HG02571 (cell line): Measurements from ENCODE around the gene NPY4R2.
"Not testable (repeated sequence)": the region's sequence is repeated elsewhere in the genome, so short reads cannot be mapped to it uniquely, and the experiment has no call there.

ENCODE experiments used
- ATAC-seq: cut with Tn5 transposase; IDR thresholded peaks from one replicate; pipeline ENCODE4 v1.9.1; 2021; ENCODE audit warnings: mild to moderate bottlenecking, moderate library complexity; ENCODE audit not compliant: unreplicated experiment

The NPY4R2 gene

GRCh38 chr10:47932824-47933223 lies 14.4 kb downstream of the NPY4R2 start:
- not testable (repeated sequence) for ATAC-seq

GRCh38 chr10:47933462-47933861 lies 15.0 kb downstream of the NPY4R2 start:
- not testable (repeated sequence) for ATAC-seq

- ATAC-seq = not testable (repeated sequence)
Measured at GRCh38 chr10:47936772-47937228, 18.3 kb downstream of the NPY4R2 start.

- not testable (repeated sequence) for ATAC-seq
Measured at GRCh38 chr10:47937634-47938033, 19.2 kb downstream of the NPY4R2 start.

- ATAC-seq = not testable (repeated sequence)
Measured at GRCh38 chr10:47940821-47941220, 22.4 kb downstream of the NPY4R2 start.

GRCh38 chr10:47941379-47941778 lies 22.9 kb downstream of the NPY4R2 start:
- not testable (repeated sequence) for ATAC-seq

GRCh38 chr10:47942351-47943019 lies 24.0 kb downstream of the NPY4R2 start:
- not testable (repeated sequence) for ATAC-seq

GRCh38 chr10:47943328-47943727 lies 24.9 kb downstream of the NPY4R2 start:
- ATAC-seq = not testable (repeated sequence)

- not testable (repeated sequence) for ATAC-seq
Measured at GRCh38 chr10:47947424-47947823, 29.0 kb downstream of the NPY4R2 start.

GRCh38 chr10:47957158-47957557 lies 38.7 kb downstream of the NPY4R2 start:
- not testable (repeated sequence) for ATAC-seq

GRCh38 chr10:47959677-47960076 lies 41.2 kb downstream of the NPY4R2 start:
- ATAC-seq = not testable (repeated sequence)

- not testable (repeated sequence) for ATAC-seq
Measured at GRCh38 chr10:47960699-47961098, 42.2 kb downstream of the NPY4R2 start.

- not testable (repeated sequence) for ATAC-seq
Measured at GRCh38 chr10:47962785-47963184, 44.3 kb downstream of the NPY4R2 start.

- ATAC-seq = not testable (repeated sequence)
Measured at GRCh38 chr10:47964280-47965063, 46.0 kb downstream of the NPY4R2 start.

GRCh38 chr10:47968988-47969387 lies 50.5 kb downstream of the NPY4R2 start:
- ATAC-seq = not testable (repeated sequence)

GRCh38 chr10:47970047-47970446 lies 51.6 kb downstream of the NPY4R2 start:
- not testable (repeated sequence) for ATAC-seq

GRCh38 chr10:47971598-47971997 lies 53.1 kb downstream of the NPY4R2 start:
- not testable (repeated sequence) for ATAC-seq

- ATAC-seq = not testable (repeated sequence)
Measured at GRCh38 chr10:47972077-47972476, 53.6 kb downstream of the NPY4R2 start.
